K562 (cell line): ENCODE results near the gene TBC1D17. TPM values are rescaled to one million over a fixed set of nuclear protein-coding genes. Genes with fewer than 3 reads are reported as not detected.
A peak's percentile ranks its signal among the peaks of the same experiment; 100 is the strongest.

Experiments used
- CBX3 ChIP-seq, 2 experiments: IDR thresholded peaks; 1 replicate in 1 of 2; 2 replicates in 1 of 2; pipeline ENCODE4 v1.6.1; 2012; ENCODE audit warnings: inconsistent platforms in 2 of 2, low read length in 2 of 2, borderline replicate concordance in 1 of 2, control low read depth in 1 of 2
- ZNF143 ChIP-seq: sonication (generic); formaldehyde crosslinking; IDR thresholded peaks from 2 replicates; pipeline ENCODE4 v1.9.0; 2022; ENCODE audit warnings: mild to moderate bottlenecking, missing genetic modification reagents
- polyA plus RNA-seq, 8 experiments: library from polyadenylated mRNA; depleted of rRNA in 4 of 8; stranded (reverse) in 5 of 8; unstranded in 3 of 8; fragments of >200 nt; fragmentation: Nextera tagmentation in 2 of 8; fragmentation: Illumina TruSeq in 1 of 8; extraction: Ambion mirVana in 2 of 8; extraction: Trizol in 1 of 8; gene quantifications; 2 replicates each; pipeline versions ENCODE4 v1.2.1 to v1.2.3, GENCODE V29; 2011 to 2014; ENCODE audit warnings: inconsistent platforms in 1 of 8, missing spikeins in 1 of 8
- total RNA-seq, 7 experiments: library from RNA; depleted of rRNA in 6 of 7; stranded (reverse); fragments of >200 nt in 6 of 7; fragmentation: Illumina TruSeq in 2 of 7; extraction: Trizol in 2 of 7; gene quantifications; 2 replicates each; pipeline versions ENCODE4 v1.2.1 to v1.2.3, GENCODE V29; 2011 to 2021; ENCODE audit warnings: low replicate concordance in 1 of 7
- TF ChIP-seq, protein P1 (sequence below): fragments of 450-650 bp; IDR thresholded peaks from 2 replicates; pipeline ENCODE4 v1.6.1; 2018; ENCODE audit not compliant: partially characterized antibody
- TF ChIP-seq, protein P2 (sequence below): sonication (generic); formaldehyde crosslinking; IDR thresholded peaks from 2 replicates; pipeline ENCODE4 v1.8.0; 2022; ENCODE audit warnings: missing genetic modification reagents, mild to moderate bottlenecking, moderate library complexity, borderline replicate concordance
- TF ChIP-seq, protein P3 (sequence below): fragments of 200-800 bp; sonication (Bioruptor generic); IDR thresholded peaks from 2 replicates; pipeline ENCODE4 v1.6.1; 2017; ENCODE audit warnings: missing genetic modification characterization, missing compliant biosample characterization

TBC1D17 gene
- total and polyA plus RNA-seq, 9 of the 15 experiments (the other 6 are each of a cell fraction or from before 2014, with no cell fraction given) = 0.42 to 16.0 (median 3.8) TPM

DNA sequence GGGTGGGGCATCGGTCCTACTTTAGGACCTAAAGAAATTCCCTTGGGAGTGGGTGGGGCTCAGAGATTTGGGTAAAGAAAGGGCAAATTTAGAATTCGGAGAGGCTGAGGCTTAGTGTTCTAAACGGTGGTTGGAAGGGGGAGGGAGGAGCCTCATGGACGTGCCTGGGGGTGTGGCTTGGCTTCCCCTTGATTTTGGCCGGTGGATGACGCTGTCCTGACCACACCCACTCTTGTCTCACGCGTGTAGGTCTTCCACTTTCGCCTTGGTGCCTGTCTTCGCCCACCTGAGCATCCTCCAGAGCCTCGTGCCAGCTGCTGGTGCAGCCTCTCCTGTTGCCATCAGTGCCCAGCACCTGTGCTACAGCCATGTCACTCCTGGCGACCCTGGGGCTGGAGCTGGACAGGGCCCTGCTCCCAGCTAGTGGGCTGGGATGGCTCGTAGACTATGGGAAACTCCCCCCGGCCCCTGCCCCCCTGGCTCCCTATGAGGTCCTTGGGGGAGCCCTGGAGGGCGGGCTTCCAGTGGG is 53.0 kb downstream of the TBC1D17 start (continued):
- TF ChIP-seq, protein P1, sequence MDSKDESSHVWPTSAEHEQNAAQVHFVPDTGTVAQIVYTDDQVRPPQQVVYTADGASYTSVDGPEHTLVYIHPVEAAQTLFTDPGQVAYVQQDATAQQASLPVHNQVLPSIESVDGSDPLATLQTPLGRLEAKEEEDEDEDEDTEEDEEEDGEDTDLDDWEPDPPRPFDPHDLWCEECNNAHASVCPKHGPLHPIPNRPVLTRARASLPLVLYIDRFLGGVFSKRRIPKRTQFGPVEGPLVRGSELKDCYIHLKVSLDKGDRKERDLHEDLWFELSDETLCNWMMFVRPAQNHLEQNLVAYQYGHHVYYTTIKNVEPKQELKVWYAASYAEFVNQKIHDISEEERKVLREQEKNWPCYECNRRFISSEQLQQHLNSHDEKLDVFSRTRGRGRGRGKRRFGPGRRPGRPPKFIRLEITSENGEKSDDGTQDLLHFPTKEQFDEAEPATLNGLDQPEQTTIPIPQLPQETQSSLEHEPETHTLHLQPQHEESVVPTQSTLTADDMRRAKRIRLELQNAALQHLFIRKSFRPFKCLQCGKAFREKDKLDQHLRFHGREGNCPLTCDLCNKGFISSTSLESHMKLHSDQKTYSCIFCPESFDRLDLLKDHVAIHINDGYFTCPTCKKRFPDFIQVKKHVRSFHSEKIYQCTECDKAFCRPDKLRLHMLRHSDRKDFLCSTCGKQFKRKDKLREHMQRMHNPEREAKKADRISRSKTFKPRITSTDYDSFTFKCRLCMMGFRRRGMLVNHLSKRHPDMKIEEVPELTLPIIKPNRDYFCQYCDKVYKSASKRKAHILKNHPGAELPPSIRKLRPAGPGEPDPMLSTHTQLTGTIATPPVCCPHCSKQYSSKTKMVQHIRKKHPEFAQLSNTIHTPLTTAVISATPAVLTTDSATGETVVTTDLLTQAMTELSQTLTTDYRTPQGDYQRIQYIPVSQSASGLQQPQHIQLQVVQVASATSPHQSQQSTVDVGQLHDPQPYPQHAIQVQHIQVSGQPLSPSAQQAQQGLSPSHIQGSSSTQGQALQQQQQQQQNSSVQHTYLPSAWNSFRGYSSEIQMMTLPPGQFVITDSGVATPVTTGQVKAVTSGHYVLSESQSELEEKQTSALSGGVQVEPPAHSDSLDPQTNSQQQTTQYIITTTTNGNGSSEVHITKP = peak; percentile 26
- TF ChIP-seq, protein P2, sequence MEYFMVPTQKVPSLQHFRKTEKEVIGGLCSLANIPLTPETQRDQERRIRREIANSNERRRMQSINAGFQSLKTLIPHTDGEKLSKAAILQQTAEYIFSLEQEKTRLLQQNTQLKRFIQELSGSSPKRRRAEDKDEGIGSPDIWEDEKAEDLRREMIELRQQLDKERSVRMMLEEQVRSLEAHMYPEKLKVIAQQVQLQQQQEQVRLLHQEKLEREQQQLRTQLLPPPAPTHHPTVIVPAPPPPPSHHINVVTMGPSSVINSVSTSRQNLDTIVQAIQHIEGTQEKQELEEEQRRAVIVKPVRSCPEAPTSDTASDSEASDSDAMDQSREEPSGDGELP (CRISPR knock-in tag) = 0 out of 2 replicates have a peak, but pooled peaks have one; percentile 20
- peak in 1 of 2 experiments; percentile 38; a peak in 1 of 3 replicates for TF ChIP-seq CBX3 (IDR thresholded peaks at IDR 0.05; ENCODE audit: borderline replicate concordance in 1 of 2, low read length in 2 of 2)
- TF ChIP-seq, protein P3, sequence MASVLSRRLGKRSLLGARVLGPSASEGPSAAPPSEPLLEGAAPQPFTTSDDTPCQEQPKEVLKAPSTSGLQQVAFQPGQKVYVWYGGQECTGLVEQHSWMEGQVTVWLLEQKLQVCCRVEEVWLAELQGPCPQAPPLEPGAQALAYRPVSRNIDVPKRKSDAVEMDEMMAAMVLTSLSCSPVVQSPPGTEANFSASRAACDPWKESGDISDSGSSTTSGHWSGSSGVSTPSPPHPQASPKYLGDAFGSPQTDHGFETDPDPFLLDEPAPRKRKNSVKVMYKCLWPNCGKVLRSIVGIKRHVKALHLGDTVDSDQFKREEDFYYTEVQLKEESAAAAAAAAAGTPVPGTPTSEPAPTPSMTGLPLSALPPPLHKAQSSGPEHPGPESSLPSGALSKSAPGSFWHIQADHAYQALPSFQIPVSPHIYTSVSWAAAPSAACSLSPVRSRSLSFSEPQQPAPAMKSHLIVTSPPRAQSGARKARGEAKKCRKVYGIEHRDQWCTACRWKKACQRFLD (CRISPR knock-in tag) = no peak
- peak; percentile 10; the same call in 1 of the 2 replicates for TF ChIP-seq ZNF143 (CRISPR knock-in tag)
